ENCODE measurements around the gene ART5.

GRCh38 chr11:3638513-3638912 lies 3.3 kb downstream of the ART5 start:
- TF ChIP-seq POLR2A (IDR thresholded peaks at IDR 0.05) (no peak), CTCF (IDR thresholded peaks at IDR 0.05) (no peak), EP300 (IDR thresholded peaks at IDR 0.05; ENCODE audit: low read depth) (no peak)
